DND-41 (cell line): Measurements from ENCODE around the gene GUCY1A1.

Source experiments
- ATAC-seq: fragments of 200-7000 bp; cut with Tn5 transposase; 3 replicates; pipeline ENCODE4 v1.9.1; 2021; ENCODE audit warnings: low read depth; ENCODE audit not compliant: insufficient read depth
- DNase-seq: peaks from one replicate; pipeline ENCODE4 v3.0.0-alpha.2; 2020
- H2AFZ ChIP-seq: 2 replicates; pipeline ENCODE4 v1.6.0; 2012; ENCODE audit warnings: low read depth, low read length
- H3K27ac ChIP-seq: 2 replicates; pipeline ENCODE4 v1.5.1; 2012; ENCODE audit warnings: low read length, inconsistent platforms
- H3K27me3 ChIP-seq: fragments of 200-600 bp; sonication (generic); 2 replicates; pipeline ENCODE4 v1.6.0; 2012; ENCODE audit warnings: low read length, mild to moderate bottlenecking, inconsistent platforms; ENCODE audit not compliant: insufficient read depth, poor library complexity
- H3K36me3 ChIP-seq: 2 replicates; pipeline ENCODE4 v1.5.1; 2012; ENCODE audit warnings: low read length, inconsistent platforms; ENCODE audit not compliant: insufficient read depth
- H3K4me1 ChIP-seq: 2 replicates; pipeline ENCODE4 v1.5.1; 2012; ENCODE audit warnings: mild to moderate bottlenecking, low read length; ENCODE audit not compliant: insufficient read depth
- H3K4me2 ChIP-seq: 2 replicates; pipeline ENCODE4 v1.6.0; 2012; ENCODE audit warnings: mild to moderate bottlenecking, moderate library complexity, low read length, inconsistent platforms; ENCODE audit not compliant: insufficient read depth
- H3K4me3 ChIP-seq, 2 experiments: fragments of 200-600 bp in 1 of 2; shearing (Covaris generic) in 1 of 2; 2 replicates each; pipeline ENCODE4 v1.5.1; 2012 to 2016; ENCODE audit warnings: inconsistent platforms in 2 of 2, low read length in 2 of 2, mild to moderate bottlenecking in 2 of 2, low read depth in 1 of 2, moderate library complexity in 1 of 2
- H3K79me2 ChIP-seq: 2 replicates; pipeline ENCODE4 v1.6.0; 2012; ENCODE audit warnings: low read length, inconsistent platforms; ENCODE audit not compliant: insufficient read depth
- H3K9ac ChIP-seq: 2 replicates; pipeline ENCODE4 v1.6.0; 2012; ENCODE audit warnings: low read depth, mild to moderate bottlenecking, inconsistent platforms, low read length, moderate library complexity
- H3K9me3 ChIP-seq: 2 replicates; pipeline ENCODE4 v1.5.1; 2012; ENCODE audit warnings: low read length, moderate library complexity, mild to moderate bottlenecking, inconsistent platforms; ENCODE audit not compliant: insufficient read depth, severe bottlenecking
- H4K20me1 ChIP-seq: 2 replicates; pipeline ENCODE4 v1.6.0; 2012; ENCODE audit warnings: low read length; ENCODE audit not compliant: insufficient read depth
- EZH2 ChIP-seq: IDR thresholded peaks from 3 replicates; pipeline ENCODE4 v1.6.1; 2012; ENCODE audit warnings: borderline replicate concordance, low read depth, mild to moderate bottlenecking, moderate library complexity, low read length, inconsistent platforms; ENCODE audit not compliant: severe bottlenecking
- TF ChIP-seq, protein P1 (sequence below): IDR thresholded peaks from 2 replicates; pipeline ENCODE4 v1.5.1; 2012; ENCODE audit warnings: borderline replicate concordance, low read length, moderate library complexity, mild to moderate bottlenecking; ENCODE audit not compliant: poor library complexity, severe bottlenecking; ENCODE audit errors: extremely low read depth

Gene GUCY1A1

DNA sequence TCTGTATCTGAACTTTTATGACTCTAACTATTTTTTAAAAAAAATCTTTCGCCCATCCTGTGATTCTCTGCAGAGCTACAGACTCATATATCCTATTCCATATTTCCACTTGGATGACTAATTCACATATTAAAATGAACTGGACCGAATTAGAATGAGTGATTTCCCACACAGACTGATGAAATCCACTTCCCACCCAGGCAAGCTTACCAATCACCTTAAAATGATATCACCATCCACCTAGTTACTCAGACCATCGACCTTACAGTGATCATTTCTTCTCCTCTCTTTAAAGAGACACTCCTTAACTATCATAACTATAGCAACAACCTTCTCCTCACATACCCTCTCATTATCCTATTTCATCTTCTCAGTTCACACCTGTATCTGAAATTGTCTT lies 58.1 kb downstream of the GUCY1A1 start:
- ATAC-seq, result no peak

DNA sequence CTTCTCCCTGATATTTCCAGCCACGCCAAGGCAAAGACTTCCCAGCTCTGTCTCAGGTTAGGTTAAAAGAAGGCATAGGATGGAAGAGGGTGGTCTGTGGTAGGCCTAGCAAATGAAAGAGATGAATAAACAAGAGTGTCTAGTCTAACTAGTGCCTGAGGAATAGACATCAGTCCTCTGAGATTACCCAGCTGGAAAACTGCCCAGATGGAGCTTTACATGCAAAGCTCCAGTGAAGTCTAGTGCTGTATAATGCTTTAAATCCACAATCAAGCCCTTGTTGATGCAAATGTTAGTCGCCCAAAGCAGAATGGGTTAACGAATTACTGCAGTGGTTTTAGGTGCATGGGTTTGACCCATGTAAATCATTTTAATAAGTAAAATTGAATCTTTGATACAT lies 67.4 kb downstream of the GUCY1A1 start:
- Histone ChIP-seq H3K9ac (no peak overlapping the region), H3K27me3 (no peaks in the 10 kb centered on the region), H3K27ac (no peak overlapping the region), H3K79me2 (no peaks in the 10 kb centered on the region), H2AFZ (no peak overlapping the region), H4K20me1 (no peaks in the 10 kb centered on the region), H3K4me2 (no peak overlapping the region), H3K36me3 (no peaks in the 10 kb centered on the region), H3K4me1 (no peaks in the 10 kb centered on the region), H3K9me3 (no peaks in the 10 kb centered on the region), H3K4me3 (no peak overlapping the region)
- DNase-seq (no peak), ATAC-seq (no peak)
- TF ChIP-seq EZH2, result no peak
- TF ChIP-seq, protein P1, sequence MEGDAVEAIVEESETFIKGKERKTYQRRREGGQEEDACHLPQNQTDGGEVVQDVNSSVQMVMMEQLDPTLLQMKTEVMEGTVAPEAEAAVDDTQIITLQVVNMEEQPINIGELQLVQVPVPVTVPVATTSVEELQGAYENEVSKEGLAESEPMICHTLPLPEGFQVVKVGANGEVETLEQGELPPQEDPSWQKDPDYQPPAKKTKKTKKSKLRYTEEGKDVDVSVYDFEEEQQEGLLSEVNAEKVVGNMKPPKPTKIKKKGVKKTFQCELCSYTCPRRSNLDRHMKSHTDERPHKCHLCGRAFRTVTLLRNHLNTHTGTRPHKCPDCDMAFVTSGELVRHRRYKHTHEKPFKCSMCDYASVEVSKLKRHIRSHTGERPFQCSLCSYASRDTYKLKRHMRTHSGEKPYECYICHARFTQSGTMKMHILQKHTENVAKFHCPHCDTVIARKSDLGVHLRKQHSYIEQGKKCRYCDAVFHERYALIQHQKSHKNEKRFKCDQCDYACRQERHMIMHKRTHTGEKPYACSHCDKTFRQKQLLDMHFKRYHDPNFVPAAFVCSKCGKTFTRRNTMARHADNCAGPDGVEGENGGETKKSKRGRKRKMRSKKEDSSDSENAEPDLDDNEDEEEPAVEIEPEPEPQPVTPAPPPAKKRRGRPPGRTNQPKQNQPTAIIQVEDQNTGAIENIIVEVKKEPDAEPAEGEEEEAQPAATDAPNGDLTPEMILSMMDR, result no peak

More for the DNA sequence above, 58.1 kb downstream of the GUCY1A1 start:
- Histone ChIP-seq H3K9ac (no peak overlapping the region), H3K4me3 (no peak overlapping the region), H3K4me1 (no peaks in the 10 kb centered on the region), H3K4me2 (no peak overlapping the region), H2AFZ (no peak overlapping the region), H4K20me1 (no peaks in the 10 kb centered on the region), H3K36me3 (peaks cover 18% of the 10 kb centered on the region), H3K27ac (no peak overlapping the region), H3K79me2 (no peaks in the 10 kb centered on the region), H3K9me3 (no peaks in the 10 kb centered on the region), H3K27me3 (no peaks in the 10 kb centered on the region)
- DNase-seq, result no peak
- TF ChIP-seq EZH2, result no peak
- TF ChIP-seq, protein P1, result no peak

DNA sequence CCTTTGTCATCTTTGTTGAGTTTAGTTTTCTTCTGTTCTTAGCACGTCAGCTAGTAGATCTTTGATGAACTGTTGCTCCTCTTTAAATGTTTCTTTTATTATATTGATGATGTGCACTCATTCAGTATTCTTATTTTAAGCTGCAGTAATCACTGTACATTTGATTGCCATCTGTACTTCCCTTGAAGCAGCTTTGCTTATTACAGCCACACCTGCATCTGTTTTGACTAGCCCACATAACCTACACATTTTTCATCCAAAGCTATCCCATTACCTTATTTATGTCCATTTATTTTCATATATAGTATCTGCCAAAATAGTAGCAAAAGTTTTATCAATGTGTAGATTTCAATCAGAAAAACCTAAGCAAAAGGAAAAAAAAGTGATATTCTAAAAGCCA lies 68.3 kb downstream of the GUCY1A1 start:
- Histone ChIP-seq H3K4me1 (no peaks in the 10 kb centered on the region), H3K4me3 (no peak overlapping the region)

More for the DNA sequence above, 68.3 kb downstream of the GUCY1A1 start:
- no peaks in the 10 kb centered on the region for H3K9me3 ChIP-seq
- DNase-seq (no peak), ATAC-seq (no peak)
- H3K9ac ChIP-seq, result no peak overlapping the region
- no peak overlapping the region for H3K27ac ChIP-seq
- no peaks in the 10 kb centered on the region for H3K79me2 ChIP-seq
- H2AFZ ChIP-seq, result no peak overlapping the region
- no peaks in the 10 kb centered on the region for H3K27me3 ChIP-seq
- no peaks in the 10 kb centered on the region for H4K20me1 ChIP-seq
- no peaks in the 10 kb centered on the region for H3K36me3 ChIP-seq
- no peak overlapping the region for H3K4me2 ChIP-seq
- TF ChIP-seq, protein P1, result no peak
- no peak for TF ChIP-seq EZH2
